HG03558 (cell line): ENCODE measurements around the gene JMJD8.
A peak's percentile ranks its signal among the peaks of the same experiment; 100 is the strongest.
"Not testable (repeated sequence)": the region's sequence is repeated elsewhere in the genome, so short reads cannot be mapped to it uniquely, and the experiment has no call there.

ENCODE experiments used
- ATAC-seq: cut with Tn5 transposase; IDR thresholded peaks from one replicate; pipeline ENCODE4 v1.9.1; 2021; ENCODE audit warnings: moderate number of reproducible peaks; ENCODE audit not compliant: unreplicated experiment; ENCODE audit errors: extremely low read depth

The JMJD8 gene

DNA sequence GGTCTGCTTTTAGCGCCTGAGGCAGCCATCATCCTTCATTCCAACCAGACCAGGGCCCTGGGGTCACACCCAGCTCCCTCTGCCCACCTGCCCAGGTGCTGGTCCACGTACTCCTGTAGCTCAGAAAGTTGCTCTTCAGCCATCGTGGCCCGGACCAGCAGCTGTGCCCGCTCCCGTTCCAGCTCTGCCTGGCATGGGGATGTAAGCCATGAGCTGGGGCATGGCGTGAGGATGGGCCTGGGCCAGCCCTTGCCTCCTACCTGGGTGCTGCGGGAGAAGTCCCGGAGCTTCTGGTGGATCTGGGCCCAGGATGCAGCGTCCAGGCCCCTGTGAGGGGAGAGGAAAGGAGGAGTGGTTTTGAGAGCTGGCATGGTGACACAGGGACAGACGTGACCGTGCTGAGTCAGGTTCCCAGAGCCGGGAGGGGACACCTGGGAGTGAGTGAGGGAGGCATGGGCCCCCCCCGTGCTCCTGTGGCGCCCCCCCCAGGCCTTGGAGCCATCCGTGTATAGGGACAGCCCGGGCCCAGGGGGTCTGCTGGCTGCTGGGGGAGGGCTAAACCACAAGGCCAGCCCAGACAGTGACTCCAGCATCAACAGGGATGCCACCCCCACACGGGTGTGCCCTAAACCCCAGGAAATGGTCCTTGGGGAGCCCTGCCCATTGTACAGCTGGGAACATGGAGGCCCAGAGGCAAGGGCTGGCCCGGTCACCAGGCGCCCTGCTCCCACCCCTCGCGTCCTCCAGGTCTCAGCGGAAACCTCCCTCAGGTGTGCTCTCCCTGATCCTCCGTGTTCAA is 38.9 kb upstream of the JMJD8 start:
- no peak for ATAC-seq

GRCh38 chr16:721765-722540 is 37.8 kb upstream of the JMJD8 start:
- no peak for ATAC-seq

DNA sequence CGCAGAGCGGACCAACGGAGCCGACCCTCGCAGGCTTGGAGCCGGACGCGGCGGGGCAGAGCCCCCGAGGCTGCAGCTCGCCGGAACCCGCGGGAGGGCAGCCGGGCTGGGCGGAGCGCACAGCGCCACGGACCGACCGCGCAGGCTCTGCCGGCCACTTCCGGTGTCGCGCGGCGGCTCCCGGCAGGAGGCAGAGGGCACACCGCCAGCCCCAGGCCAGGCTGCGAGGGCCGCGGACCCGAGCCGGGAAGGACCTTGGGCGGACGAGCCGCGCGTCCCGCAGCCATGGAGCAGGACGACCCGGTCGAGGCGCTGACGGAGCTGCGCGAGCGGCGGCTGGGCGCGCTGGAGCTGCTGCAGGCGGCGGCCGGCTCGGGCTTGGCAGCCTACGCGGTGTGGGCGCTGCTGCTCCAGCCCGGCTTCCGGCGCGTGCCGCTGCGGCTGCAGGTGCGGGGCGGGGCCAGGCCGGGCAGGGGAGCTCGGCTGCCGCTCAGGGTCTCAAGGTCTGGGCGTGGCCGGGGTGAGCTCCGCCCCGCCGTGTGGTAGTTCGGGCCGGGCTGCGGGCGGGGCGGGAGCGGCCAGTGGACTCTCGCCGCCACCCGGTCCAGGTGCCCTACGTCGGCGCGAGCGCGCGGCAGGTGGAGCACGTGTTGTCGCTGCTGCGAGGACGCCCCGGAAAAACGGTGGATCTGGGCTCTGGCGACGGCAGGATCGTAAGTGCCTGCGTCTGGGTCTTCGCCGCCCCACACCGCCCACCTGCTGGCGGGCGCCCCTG is 37.0 kb upstream of the JMJD8 start, which contains the start of gene ANTKMT:
TSS of gene ANTKMT (plus strand) at position 157 of the 775 bp plus-strand sequence. CDS start at position 286, 129 bp downstream.
- peak; percentile 40 for ATAC-seq

GRCh38 chr16:720447-720989 is 36.4 kb upstream of the JMJD8 start:
- ATAC-seq, result no peak

- ATAC-seq, result no peak
These were observed 35.8 kb upstream of the JMJD8 start for GRCh38 chr16:719815-720446.

- ATAC-seq, result no peak
These were observed 34.8 kb upstream of the JMJD8 start for GRCh38 chr16:718922-719321.

- no peak for ATAC-seq
These were observed 34.3 kb upstream of the JMJD8 start for GRCh38 chr16:718389-718788.

GRCh38 chr16:717450-718245 is 33.5 kb upstream of the JMJD8 start:
- ATAC-seq, result no peak

GRCh38 chr16:716768-717325 is 32.7 kb upstream of the JMJD8 start:
- no peak for ATAC-seq

DNA sequence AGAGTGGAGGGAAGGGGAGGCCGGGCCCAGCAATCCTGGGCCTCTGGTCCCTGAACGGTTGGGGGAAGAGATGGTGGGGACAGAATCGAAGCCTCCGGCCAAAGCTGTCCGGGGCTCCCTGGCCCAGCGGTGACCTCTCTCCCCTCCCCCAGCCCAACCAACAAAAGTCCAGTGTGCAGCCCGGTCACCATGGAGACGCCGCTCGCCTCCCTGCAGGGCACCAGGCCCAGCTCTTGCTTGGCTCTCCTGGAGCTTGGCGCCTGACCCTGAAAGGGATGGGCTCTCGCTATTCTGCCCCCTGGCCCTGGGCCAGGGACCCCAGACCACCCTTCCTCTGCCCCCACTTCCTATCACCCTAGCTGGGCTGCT is 32.0 kb upstream of the JMJD8 start:
- no peak for ATAC-seq

DNA sequence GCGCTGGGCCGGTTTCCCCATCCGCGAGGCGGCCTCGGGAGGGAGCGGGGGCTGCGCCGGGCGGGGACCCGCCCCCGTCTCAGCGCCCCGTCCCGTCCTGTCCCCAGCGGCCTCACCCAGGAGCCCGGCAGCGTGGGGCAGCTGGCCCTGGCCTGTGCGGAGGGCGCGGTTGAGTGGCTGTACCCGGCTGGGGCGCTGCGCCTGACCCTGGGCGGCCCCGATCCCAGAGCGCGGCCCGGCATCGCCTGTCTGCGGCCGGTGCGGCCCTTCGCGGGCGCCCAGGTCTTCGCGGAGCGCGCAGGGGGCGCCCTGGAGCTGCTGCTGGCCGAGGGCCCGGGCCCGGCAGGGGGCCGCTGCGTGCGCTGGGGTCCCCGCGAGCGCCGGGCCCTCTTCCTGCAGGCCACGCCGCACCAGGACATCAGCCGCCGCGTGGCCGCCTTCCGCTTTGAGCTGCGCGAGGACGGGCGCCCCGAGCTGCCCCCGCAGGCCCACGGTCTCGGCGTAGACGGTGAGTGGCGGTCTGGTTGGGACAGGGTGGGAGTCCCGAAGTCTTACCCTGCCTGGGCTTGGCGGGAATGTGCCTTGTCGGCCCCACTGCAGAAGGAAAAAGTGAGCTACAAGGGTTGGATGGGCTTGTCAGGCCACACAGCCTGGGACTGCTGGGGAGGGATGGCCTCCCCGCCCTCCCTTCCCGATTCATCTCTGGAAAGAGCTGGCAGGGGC is 31.5 kb upstream of the JMJD8 start:
- ATAC-seq, result no peak

DNA sequence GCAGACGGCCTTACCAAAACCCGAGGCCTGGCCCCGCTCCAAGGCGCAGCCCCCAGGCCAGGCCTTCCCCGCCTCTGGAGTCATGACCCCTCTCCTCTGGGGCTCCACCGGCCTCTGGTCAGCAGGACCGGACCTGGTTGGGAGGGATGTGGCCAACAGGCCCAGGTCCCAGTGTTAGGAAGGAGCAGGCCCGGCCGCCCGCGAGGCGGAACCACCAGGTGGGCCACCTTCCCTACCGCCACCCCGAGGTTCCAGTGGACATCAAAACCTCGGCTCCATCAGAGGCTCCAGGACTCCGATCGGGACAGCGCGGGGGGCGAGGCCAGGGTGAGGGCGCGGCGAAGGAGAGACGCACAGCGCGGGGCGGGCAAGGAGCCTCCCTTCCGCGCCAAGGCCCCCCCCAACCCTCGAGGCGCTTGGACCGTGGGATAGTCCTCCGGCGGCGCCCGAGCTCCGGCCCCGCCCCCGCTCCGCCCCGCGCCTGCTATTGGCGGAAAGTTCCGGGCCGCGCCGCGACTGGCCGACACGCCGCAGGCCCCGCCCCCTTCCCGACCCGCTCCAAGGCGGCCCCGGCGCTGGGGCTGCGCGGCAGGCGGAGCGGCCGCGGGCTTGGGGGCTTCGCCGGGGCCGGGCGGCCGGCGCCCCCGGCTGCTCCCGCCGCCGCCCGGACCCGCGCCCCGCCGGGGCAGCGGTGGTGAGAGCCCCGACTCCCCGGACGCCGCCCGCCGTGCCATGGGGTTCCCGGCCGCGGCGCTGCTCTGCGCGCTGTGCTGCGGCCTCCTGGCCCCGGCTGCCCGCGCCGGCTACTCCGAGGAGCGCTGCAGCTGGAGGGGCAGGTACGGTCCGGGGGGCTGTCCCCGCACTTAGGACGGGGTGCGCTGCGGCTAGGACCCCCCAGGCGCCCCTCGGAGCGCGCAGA is 30.7 kb upstream of the JMJD8 start, which contains the start of gene METRN:
TSS of gene METRN (plus strand) at position 561 of the 919 bp plus-strand sequence. CDS start at position 733, 172 bp downstream.
- no peak for ATAC-seq

DNA sequence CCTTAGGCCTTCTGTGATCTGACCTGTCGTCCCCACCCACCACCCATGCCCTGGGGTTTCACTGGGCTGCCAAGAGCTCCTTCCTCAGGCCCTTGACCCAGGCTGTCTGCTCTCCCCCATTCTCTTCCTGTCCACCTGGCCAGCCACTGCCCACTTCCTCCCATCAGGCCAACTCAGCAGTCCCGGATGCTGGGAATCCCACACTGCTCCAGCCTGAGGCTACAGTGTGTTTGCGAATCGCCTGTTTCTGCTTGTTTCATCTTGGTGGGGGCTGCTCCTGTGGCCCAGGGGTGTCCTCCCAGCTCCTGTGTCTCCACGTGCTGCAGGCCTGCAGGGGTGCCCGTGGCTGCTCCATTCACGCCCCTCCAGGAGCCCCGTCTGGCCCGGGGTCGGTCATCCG is 29.9 kb upstream of the JMJD8 start:
- no peak for ATAC-seq

- ATAC-seq, result not testable (repeated sequence)
These were observed 28.7 kb upstream of the JMJD8 start for GRCh38 chr16:712740-713250.

GRCh38 chr16:711548-712320 is 27.6 kb upstream of the JMJD8 start:
- ATAC-seq, result no peak

- no peak for ATAC-seq
These were observed 26.9 kb upstream of the JMJD8 start for GRCh38 chr16:711084-711483.
